Germinal center (tissue), 1 donor: ENCODE data around the gene DDIAS.

Experiments
- DNase-seq: peaks from one replicate; pipeline ENCODE4 v3.0.0; 2012; ENCODE audit warnings: mixed read lengths, low spot score

DDIAS gene

DNA sequence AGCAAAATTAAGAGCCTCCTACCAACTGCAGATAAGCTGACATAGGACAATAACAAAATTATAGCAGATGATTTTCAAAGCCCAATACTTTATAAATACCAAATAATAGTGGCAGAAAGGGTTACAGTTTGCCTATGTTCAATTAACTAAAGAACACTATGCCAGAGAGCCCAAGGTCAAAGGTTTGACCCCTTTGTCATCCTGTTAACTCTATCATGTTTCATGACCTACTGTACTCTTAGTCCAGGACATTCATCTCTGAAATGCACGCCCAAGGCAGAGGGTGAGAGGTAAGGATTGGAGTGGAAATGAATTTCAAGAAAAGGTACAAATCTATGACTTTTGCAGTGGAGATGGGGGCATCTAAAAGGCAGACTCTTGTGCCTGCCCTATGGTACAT, 70.6 kb downstream of the DDIAS start:
- DNase-seq, result no peak

DNA sequence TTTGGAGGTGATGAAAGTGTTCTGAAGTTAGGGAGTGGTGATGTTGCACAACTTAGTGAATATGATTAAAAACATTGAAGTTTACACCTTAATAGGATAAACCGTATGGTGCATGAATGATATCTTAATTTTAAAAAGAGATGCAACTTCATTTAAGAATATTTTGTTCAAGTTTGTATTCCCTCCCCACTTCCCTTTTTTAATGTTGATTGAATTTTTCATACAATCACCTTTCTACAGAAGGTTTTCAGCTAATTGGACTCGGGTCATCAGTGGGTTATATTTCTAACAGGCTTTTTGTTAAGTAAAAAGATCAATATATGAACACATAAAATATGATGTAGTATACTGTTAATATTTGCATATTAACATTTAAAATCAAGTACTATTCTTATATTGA, 72.6 kb downstream of the DDIAS start:
- DNase-seq, result no peak

DNA sequence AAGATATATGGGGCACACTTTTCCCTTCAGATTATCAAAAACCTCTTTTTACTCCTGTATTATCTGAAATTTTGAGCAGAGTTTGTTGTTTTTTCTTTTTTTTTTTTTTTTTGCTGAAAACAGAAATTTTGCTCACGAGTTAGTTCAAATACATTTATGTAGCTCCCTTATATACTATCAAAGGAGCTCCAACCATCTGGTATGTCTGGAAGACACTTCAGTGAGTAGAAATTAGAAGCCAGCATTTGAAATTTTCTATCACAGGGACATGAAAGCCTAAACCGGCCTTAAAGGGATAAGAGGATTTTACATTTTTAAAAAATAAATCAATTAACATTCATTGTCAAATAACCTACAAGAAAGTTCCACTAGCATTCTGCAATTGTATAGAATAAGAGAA, 73.3 kb downstream of the DDIAS start:
- no peak for DNase-seq

DNA sequence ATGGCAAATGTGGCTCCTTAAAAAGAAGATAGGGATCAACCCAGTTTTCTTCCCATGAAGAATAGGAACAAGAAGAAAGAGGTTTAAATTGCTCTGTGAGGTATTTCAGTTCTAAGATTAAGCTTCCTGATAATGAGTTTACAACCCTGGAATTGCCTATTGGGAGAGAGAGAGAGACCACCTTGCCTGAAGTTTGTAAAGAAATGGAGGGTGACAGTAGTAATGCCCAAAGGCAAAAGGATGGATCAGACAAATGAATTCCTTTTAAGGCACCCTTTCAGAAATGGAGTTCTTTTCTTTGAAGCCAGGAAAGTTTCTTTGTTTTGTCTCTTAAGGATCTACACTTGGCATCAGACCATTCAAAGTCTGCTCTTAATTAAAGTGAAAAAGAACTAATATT, 74.3 kb downstream of the DDIAS start:
- no peak for DNase-seq

DNA sequence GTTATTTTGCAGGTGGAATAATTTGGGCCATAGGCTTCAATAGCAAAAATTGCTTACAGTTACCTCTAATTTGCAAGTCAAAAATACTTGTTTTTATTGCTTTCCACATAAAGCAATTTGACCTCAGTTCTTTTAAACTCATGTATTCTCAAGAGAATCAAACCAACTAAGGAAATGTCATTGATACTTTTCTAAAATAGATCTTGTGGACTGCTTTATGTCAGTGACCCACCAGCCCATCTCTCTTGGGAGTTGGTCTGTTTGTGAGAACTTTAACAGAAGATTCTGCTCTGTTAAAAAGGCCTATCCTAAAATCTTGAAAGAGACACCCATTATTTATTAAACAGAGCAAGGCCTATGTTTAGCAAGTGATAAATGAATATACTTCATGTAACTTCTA, 75.2 kb downstream of the DDIAS start:
- DNase-seq, result peak; percentile 33

DNA sequence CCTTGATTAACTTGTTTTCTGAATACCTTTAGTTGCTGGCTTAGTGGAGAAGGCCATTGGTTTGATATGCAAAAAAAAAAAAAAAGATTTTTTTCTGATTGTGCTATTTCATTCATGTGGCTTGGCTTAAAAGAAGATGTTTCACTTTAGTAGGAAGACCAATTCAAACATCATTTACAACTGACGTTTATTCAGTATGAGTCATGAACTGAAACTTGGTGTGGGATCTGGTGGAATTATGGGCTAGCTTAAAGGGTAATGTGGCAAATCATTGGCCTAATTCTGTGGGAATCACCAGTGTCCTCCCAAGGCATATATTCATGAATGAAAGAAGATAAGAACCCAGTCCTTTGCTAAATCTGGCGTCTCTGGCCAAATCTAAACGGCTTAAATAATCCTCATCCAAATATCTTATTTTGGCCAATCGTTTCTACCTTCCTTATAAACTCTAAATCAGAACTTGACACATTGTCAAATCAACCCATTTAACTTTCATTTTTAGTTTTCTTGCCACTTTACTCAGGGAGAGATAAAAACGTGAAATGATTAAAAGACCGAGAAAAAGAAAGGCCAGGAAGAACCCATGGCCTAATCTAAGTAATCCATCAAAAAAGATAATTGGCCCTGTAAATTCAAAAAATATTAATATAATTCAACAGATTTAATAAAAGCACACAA, 77.0 kb downstream of the DDIAS start:
- DNase-seq, result no peak

DNA sequence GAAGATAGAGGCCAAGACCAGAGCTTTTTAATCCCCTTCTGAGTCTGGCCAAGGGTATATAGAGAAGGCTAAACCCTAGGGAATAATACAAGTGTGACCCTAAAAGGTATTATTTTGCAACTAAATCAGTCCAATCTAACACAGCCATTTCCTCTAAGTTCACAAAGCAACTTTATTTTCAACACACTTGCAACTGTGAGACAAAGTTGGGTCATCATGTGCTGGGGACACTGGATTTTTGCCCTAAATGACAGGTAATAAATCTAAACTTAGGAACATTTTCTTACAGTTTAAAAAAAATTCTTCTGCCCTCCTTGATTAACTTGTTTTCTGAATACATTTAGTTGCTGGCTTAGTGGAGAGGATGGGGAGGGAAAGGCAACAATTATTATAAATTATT, 78.3 kb downstream of the DDIAS start:
- no peak for DNase-seq

DNA sequence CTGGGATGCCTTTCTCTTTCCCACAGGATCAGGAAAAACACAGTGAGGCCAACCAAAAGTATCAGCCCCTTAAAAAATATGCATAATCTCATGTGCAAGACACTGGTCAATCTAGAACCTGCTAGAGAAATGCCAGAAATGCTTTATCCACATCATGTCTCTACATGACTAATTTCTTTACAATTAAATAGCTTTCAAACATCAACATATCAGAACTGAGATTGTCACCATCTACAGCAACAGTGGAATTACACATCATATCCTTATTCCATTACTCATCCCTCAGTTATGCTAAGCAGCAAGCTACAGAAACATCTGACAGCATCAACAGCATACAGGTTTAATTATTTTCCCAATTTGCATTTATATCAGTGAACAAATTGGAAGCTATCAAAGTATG, 78.8 kb downstream of the DDIAS start:
- no peak for DNase-seq

DNA sequence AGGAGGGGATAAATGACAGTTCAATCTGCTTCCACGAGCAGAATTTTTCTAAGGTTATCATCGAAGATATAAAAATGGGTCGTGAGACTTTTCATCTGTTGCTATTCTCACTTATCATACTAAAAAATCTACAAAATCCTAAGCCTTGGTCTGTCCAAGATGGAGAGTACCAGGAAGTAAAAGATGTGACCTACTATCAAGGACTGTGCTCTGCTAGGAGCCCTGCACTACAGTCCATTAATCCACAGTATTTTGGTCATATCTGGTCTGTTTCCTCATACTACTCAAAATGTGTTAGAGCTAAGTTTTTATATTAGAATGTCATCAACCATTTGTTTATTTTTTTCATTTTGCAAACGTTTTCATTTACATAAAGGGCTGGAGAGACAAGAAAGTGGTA, 79.4 kb downstream of the DDIAS start:
- DNase-seq, result no peak

DNA sequence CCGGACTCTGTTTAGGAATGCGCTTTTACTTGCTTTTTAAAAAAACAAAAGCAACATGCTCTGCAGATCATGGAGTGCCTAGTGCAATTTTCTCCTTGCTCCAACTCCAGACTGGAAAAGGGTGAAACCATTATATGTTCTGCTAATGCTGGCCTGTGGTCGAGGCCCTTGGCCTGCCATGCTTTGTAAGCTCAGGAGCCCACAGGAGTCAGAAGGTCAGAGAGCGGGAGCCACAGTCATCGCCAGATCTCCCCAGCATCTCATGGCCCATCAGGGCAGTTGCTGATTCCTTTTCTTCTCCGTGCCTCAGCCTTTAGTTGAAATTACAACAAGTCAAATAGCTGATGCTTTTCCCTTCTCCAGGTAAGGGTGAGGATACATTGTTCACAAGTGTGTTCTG, 80.3 kb downstream of the DDIAS start:
- no peak for DNase-seq
